Left lung (tissue), 10 donors: ENCODE data around the gene COL6A3. TPM values are rescaled to one million over a fixed set of nuclear protein-coding genes. Genes with fewer than 3 reads are reported as not detected.

Experiments
- ATAC-seq: fragments of 200-7000 bp; cut with Tn5 transposase; one replicate; pipeline ENCODE4 v1.9.1; 2020; ENCODE audit warnings: moderate library complexity
- DNase-seq, 4 donors: peaks; one replicate each; pipeline ENCODE4 v3.0.0-alpha.2; 2013 to 2020
- H3K27ac ChIP-seq, 2 donors: fragments of 200-600 bp; sonication (generic) in 1 of 2; one replicate each; pipeline versions ENCODE4 v1.5.0 to v1.8.0; 2020 to 2021
- H3K27me3 ChIP-seq, 2 donors: fragments of 200-600 bp; sonication (generic) in 1 of 2; one replicate each; pipeline versions ENCODE4 v1.5.0 to v1.8.0; 2020 to 2021
- H3K36me3 ChIP-seq, 2 donors: fragments of 200-600 bp; sonication (generic) in 1 of 2; one replicate each; pipeline versions ENCODE4 v1.5.0 to v1.8.0; 2020 to 2021
- H3K4me1 ChIP-seq, 2 donors: fragments of 200-600 bp; one replicate each; pipeline ENCODE4 v1.8.0; 2021
- H3K4me3 ChIP-seq, 2 donors: fragments of 200-600 bp; sonication (generic) in 1 of 2; one replicate each; pipeline versions ENCODE4 v1.5.0 to v1.8.0; 2020 to 2021; ENCODE audit warnings: mild to moderate bottlenecking in 1 of 2
- H3K9me3 ChIP-seq, 2 donors: fragments of 200-600 bp; sonication (generic) in 1 of 2; one replicate each; pipeline versions ENCODE4 v1.5.0 to v1.8.0; 2020 to 2021
- intact Hi-C, 2 donors: fragments of 100-400 bp; cut with DNase I; formaldehyde crosslinking; loops; one replicate each; pipeline versions ENCODE4 v1.11.2 to v1.14.2; 2022
- polyA plus RNA-seq, 6 donors: library from polyadenylated mRNA; unstranded; fragments of 120-200 nt; gene quantifications; one replicate each; pipeline ENCODE4 v1.2.1, GENCODE V29; 2013; ENCODE audit not compliant: insufficient read length in 6 of 6
- total RNA-seq, 2 donors: library from RNA; stranded (reverse); fragmentation: NEBNext Ultra II Directional; extraction: Animal tissue kit (Norgen Biotek cat#: 25700); gene quantifications; one replicate each; pipeline ENCODE4 v1.2.1, GENCODE V29; 2021
- TF ChIP-seq, protein P1 (sequence below), 2 donors: fragments of 200-600 bp; sonication (generic) in 1 of 2; IDR thresholded peaks; one replicate each; pipeline versions ENCODE4 v1.5.0 to v1.8.0; 2021; ENCODE audit warnings: antibody characterized with exemption in 2 of 2
- donor health status: DM: no; HTN: yes; CAD: no.
- donor health status: DM: no; HTN: no; CAD: no.

COL6A3 gene
- total and polyA plus RNA-seq, 8 donors, result 598 to 868 (median 760) TPM

DNA sequence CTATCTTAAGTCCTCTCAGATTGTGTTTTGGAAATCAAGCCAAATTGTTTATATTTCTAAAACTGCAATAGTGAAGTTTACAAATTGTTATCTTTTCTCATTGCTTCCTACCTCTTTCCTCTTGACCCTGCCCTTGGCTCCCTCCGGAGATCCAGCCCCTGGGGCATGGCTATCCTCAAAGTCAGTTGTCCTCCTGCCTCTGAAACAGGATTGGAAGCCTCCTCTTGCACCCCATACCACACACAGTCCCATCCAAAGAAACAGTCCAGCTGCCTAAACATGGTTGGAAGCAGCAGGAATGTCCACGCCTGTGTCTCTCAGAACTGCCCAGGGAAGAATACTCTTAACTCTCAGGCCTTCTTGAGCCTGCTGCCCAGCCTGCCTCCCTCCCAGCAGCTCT lies 30.1 kb upstream of the COL6A3 start:
- Histone ChIP-seq H3K27me3 (no peaks in the 10 kb centered on the region), H3K36me3 (no peaks in the 10 kb centered on the region), H3K27ac (no peak overlapping the region), H3K4me1 (peaks cover 2 to 4% of the 10 kb centered on the region in 2 donors), H3K4me3 (no peak overlapping the region), H3K9me3 (no peaks in the 10 kb centered on the region)
- peak in 1 of 4 donors; percentile 42 for DNase-seq
- no peak for ATAC-seq
- intact Hi-C loops, result no loop called here
- TF ChIP-seq, protein P1, sequence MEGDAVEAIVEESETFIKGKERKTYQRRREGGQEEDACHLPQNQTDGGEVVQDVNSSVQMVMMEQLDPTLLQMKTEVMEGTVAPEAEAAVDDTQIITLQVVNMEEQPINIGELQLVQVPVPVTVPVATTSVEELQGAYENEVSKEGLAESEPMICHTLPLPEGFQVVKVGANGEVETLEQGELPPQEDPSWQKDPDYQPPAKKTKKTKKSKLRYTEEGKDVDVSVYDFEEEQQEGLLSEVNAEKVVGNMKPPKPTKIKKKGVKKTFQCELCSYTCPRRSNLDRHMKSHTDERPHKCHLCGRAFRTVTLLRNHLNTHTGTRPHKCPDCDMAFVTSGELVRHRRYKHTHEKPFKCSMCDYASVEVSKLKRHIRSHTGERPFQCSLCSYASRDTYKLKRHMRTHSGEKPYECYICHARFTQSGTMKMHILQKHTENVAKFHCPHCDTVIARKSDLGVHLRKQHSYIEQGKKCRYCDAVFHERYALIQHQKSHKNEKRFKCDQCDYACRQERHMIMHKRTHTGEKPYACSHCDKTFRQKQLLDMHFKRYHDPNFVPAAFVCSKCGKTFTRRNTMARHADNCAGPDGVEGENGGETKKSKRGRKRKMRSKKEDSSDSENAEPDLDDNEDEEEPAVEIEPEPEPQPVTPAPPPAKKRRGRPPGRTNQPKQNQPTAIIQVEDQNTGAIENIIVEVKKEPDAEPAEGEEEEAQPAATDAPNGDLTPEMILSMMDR (IDR thresholded peaks at IDR 0.05), result no peak

DNA sequence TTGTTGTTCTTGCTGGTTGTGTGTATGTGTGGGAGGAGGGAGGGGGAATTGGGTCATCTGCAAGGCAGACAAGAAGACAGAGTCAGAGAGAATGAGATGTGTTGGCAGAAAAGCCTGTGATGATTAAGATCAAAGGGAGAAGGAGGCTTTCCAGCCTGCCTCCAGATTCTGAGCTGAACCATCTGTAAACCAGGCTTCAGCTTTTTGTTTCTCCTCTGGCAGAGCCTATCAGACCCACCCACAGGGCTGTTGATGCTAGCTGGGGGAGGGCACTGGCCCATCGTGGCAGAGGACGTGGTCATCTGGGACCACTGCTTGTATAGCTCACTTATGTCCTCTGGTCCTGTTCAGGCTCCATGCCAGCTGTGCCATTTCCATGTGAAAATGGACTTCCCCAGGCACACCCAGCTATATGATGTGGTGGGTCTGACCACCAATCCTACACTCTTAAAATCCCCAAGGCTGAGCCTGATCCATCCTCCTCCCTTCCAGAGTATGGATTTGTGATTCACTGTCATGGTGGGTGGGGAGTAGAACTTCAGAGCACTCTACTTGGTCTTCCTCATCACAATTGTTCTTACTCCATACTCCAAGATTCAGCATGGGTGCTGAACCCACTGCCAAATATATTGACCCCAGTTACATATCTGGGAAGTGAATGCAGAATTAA lies 27.8 kb upstream of the COL6A3 start:
- Histone ChIP-seq H3K27ac (peak overlapping the region in 1 of 2 donors; percentile 81), H3K27me3 (no peaks in the 10 kb centered on the region), H3K36me3 (no peaks in the 10 kb centered on the region), H3K4me1 (peaks cover 0 to 5% of the 10 kb centered on the region in 2 donors), H3K4me3 (no peak overlapping the region), H3K9me3 (no peaks in the 10 kb centered on the region)
- intact Hi-C loops, result no loop called here
- TF ChIP-seq, protein P1 (IDR thresholded peaks at IDR 0.05), result no peak
- peak; percentile 65 for ATAC-seq
- DNase-seq, result peak in 2 of 4 donors; percentile 84 to 90

DNA sequence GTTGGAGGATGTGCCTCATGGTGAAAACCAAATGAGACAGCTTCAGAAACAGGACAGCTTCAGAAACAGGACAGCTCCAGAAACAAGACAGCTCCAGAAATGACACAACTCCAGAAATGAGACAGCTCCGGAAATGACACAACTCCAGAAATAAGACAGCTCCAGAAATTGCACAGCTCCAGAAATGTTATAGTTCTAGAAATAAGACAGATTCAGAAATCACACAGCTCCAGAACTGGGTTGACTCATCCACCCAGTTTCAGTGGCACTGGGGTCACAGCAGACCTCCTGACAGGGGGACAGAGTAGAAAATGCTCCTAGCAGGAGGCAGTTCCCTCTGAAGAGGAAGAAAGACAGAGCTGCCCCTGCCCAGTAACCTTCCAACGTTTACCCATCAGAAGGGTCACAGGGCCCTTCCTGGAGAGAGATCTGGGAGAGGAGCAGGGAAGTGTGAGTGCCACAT lies 26.9 kb upstream of the COL6A3 start:
- Histone ChIP-seq H3K27me3 (no peaks in the 10 kb centered on the region), H3K4me3 (no peak overlapping the region), H3K27ac (peak overlapping the region; percentile 33 to 81), H3K4me1 (peaks cover 0 to 5% of the 10 kb centered on the region in 2 donors), H3K36me3 (no peaks in the 10 kb centered on the region), H3K9me3 (no peaks in the 10 kb centered on the region)
- ATAC-seq, result no peak
- DNase-seq, result no peak
- TF ChIP-seq, protein P1 (IDR thresholded peaks at IDR 0.05), result no peak
- intact Hi-C loops, result no loop called here

DNA sequence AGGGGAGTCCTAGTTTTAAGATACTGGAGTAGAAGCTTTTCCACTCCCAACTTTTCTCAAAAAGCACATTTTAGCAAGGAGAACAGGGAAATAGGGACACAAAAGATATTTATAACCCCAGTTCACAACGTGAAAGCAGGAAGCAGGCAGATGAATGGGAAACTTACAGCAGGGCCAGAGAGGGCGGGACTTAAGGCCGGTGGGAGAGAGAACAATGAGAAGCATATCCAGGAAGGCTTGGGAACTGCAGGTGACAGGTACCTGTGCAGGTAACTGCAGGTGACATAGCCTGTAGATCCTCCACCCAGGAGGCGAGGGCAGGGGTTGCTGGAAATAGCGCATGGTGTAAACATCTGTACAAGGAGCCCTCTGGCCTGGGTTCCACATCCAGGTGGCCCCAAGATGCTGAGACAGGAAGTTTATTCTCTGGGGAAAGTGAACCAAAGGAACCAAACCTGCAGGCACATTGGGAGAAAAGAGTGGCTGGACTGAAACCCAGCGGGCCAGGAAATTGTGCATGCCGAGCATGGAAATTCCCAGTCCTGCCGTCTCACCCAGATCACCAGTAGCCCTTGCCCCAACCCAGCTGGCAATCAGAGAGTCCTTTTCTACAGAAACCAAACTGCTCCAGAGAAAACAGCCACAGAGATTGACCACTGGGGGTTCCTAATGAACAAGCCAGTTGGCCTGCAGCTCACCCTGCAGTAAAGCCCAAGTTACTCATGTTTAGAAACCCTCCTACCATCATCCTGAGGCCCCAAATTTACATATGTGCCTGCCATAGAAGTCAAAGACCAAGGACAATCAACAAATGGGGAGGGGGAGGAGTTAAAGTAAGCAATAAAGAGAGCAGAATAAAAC lies 24.3 kb upstream of the COL6A3 start:
- H3K36me3 ChIP-seq, result no peaks in the 10 kb centered on the region
- H3K9me3 ChIP-seq, result no peaks in the 10 kb centered on the region
- H3K27ac ChIP-seq, result no peak overlapping the region
- DNase-seq, result peak in 1 of 4 donors; percentile 51
- peaks cover 0 to 22% of the 10 kb centered on the region in 2 donors for H3K27me3 ChIP-seq
- intact Hi-C loops, result no loop called here
- no peak overlapping the region for H3K4me3 ChIP-seq
- TF ChIP-seq, protein P1 (IDR thresholded peaks at IDR 0.05), result no peak
- ATAC-seq, result peak; percentile 56
- H3K4me1 ChIP-seq, result peaks cover 10 to 14% of the 10 kb centered on the region in 2 donors

DNA sequence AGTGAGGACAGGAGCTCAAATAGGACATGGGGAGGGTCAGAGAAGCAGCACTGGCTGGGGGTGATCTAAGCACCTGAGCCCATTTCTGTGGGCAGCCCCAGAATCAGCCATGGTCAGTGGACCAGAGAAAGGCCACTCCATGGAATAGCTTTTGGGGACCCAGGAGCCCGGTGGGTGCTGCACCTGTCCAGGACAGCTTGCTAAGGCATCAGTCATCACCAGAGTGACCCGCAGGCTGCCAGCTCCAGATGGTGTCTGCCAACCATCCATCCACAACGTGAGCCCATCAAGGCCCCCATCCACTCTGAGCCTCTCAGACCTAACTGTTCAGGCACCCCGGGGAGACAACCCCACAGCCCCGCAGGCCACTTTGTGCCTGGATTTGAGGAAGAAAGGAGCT lies 23.6 kb upstream of the COL6A3 start:
- no peak for DNase-seq
- ATAC-seq, result no peak
- no peak overlapping the region for H3K4me3 ChIP-seq
- TF ChIP-seq, protein P1 (IDR thresholded peaks at IDR 0.05), result no peak
- H3K27me3 ChIP-seq, result peaks cover 0 to 27% of the 10 kb centered on the region in 2 donors
- no peak overlapping the region for H3K27ac ChIP-seq
- H3K36me3 ChIP-seq, result no peaks in the 10 kb centered on the region
- no peaks in the 10 kb centered on the region for H3K9me3 ChIP-seq
- intact Hi-C loops, result no loop called here
- peaks cover 10 to 16% of the 10 kb centered on the region in 2 donors for H3K4me1 ChIP-seq
